Right renal pelvis (tissue), 4 donors: Measurements from ENCODE around the gene FBN1. TPM values are rescaled to one million over a fixed set of nuclear protein-coding genes. Genes with fewer than 3 reads are reported as not detected.

Source experiments
- DNase-seq, 4 donors: peaks; one replicate each; pipeline ENCODE4 v3.0.0-alpha.2; 2013; ENCODE audit warnings: low read depth in 4 of 4, low spot score in 3 of 4, missing footprints in 1 of 4
- polyA plus RNA-seq, 4 donors: library from polyadenylated mRNA; unstranded; fragments of 120-200 nt; gene quantifications; one replicate each; pipeline ENCODE4 v1.2.1, GENCODE V29; 2013; ENCODE audit not compliant: insufficient read length in 4 of 4

The FBN1 gene
- polyA plus RNA-seq, 4 donors, result 94.5 to 113 (median 109) TPM

DNA sequence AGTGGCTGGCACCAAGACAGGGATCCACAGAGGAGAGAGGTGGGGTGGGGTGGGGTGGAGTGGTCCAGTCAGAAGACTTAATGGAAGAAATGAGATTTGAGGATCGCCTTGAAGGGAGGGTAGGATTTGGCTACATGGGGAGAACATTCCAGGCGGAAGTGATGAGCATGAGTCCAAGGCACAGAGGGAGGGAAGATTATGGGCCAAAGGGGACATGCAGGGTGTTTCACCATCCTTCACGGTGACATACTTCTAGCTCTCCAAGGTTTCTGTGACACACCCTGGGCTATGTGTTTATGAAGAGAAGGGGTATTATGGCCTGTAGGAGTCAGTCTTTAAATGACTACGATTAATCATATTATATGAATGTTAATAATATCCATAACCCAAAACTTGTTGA lies 7.7 kb upstream of the FBN1 start:
- no peak for DNase-seq

DNA sequence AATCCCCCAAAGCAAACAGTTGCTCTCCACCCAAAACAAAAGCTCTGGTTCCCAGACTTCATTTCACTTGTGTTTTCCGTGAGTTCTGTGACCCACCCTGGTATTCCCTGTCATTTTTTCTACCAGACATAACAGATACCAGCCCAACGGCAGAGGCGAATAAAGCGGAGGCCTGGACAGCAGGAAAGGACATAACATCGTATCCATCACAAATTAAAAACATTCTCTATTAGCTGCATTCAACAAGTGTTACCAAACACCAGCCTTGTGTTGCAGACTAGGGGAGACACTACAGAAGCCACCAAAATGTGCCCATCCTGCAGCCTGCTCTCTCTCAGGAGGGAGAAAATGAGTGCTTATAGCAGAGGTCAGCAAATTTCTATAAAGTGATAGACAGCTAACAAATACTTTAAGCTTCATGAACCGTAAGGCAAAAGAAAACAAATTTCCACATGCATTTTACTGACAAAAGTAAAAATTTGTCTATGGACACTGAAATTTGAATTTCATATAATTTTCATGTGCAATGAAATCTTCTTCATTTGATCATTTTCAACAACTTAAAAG lies 7.1 kb upstream of the FBN1 start:
- no peak for DNase-seq

DNA sequence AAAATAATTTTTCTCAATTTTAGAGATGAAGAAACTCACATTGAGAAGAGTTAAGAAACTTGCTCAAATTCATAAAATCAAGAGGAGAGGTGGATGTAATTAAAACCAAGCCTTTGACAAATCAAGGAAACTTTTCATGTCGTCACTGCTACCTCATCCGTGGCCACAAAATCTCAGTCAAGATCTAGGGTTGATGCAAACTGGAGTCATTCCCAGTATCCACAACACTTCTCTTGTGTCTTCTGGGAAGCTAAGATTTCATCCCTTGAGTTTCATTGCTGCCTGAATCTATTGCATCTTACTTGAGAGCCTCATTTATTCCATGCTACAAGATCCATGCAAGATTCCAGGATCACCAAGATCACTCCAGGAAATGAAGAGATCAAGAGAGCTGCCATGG lies 5.4 kb upstream of the FBN1 start:
- no peak for DNase-seq

DNA sequence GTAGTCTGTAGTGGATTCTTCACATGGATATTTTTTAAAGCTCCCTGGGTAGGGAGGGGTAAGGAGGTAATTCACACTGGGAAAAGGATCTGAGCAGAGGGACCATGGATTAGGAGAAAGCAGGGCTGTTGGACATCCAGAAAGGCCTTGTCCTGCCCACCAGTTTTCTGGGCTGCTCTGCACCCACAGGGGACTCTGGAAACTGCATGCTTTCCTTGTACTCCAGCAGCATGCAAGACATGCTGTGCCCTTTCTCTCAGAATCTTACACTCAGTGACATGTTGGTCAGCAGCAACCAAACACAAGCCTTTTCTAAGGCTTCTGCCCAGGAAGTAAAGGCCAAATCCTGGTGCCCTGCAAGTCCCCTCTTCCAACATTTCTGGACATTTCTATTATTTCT lies 2.5 kb upstream of the FBN1 start:
- DNase-seq, result no peak

DNA sequence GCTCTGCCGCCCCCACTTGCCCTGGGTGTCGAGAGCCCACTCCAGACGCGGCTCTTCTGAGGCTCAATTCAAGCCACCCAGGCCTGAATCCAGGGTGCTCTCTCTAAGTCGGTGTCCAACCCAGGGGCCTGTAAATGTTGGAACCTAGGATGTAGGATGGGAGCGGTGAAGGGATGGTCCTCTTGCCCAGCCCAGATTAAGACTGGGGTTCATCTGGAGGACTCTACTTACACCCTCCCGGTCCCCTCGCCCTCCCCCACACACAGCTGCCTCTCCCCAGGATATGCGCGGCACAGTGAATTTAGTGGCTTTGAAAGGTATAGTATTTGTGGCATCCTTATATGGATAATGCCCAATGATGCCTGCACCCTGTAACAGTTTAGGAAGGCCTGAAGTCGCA lies 822 bp upstream of the FBN1 start:
- DNase-seq, result no peak

DNA sequence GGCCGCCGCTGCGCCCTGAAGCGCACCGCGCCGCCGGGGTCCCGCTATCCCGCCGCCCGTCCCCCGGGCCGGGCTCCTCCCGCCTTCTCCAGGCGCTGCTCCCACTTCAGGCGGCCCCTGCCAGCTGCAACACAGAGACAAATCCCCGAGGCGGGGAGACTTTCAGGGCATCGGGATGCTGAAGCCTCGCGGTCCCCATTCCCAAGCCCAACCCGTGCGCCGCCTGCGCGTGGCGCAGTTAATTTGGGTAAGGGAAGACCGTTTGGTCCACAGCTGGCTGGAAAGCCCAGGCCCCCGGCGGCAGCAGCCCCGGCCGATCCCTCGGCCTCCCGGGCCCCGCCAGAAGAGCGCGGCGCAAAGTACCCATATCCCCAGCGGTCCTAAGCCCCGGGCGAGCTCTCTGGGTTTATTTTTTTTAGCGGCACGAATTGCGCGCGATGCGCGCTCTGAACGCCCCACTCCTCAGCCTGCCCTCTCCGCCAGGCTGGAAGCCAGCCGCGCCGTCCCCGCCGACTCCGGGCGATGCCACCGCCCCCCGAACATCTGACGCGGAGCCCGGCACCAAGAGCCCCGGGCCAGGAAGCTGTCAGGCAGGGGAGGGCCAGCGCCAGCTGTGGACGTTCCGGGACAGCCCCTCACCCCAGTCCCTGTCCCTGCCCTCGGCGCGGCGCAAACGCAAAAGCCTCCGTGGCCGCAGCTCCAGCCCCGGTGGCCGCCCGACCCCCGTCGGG lies 517 bp downstream of the FBN1 start:
- peak in 2 of 4 donors; percentile 39 to 63 for DNase-seq

DNA sequence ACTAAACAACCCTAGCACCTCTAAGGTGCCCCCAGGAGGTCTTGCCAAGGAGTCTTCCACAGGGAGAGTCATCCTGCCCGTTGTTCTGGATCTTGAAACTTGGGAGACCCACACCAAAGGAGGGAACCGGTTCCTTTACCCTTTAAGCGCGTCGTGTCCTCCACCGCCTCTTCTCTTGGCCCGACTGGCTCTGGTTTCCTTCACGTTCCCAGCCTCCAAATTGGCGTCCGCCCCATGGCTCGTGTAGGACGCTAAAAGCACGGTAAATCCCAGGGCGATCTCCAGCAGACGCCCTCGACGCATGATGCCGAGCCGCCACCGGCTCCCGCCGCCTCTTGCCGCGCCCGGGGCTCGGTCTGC lies 1.1 kb downstream of the FBN1 start:
- no peak for DNase-seq

DNA sequence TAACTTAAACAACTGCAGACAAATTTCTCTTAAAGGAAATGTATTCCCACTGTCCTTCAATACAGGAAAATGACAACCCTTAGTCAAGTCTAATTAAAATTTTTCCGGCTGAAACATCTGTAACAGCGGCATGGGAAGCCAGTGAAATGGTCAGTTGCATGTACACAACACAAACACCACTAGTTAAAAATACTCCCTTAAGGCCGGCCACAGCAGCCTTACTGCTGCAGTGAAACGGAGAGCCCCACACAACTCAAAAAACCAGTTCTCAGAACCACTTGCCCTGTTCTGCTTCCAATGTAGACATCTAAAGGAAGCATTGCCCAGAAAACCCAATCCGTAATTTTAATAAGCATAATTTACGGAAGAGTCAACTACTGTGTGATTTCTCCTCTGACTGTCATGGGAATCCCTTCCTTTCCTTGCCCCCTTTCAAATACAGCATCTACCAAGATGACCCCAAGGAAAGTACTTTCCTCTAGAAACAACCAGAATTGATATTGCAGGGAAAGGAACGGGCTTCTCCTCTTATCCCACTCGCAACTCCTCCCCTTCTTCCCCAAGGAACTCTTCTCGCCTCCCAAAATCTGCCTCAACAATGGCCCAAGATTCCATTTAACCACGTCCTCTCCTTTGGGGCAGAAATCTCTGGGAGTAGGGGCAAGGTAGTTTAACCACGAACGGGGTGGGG lies 1.6 kb downstream of the FBN1 start:
- DNase-seq, result no peak

DNA sequence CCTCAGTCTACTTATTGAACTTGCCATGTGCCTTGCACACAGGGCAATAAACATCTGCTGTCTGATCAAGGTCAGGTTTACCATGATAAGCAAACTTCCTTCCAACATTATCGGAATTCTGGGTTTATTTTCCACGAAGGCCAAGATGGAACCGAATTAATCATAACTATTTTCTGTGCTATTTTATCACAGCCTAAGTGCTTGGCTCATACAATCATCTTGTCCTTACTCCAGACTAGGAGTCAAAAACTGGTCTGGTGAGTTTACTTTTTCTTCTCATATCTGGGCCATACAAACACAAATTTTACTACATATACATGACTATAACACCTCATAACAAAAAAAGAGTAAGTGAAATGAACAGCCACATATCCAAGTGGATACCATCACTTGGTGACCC lies 2.3 kb downstream of the FBN1 start:
- no peak for DNase-seq

DNA sequence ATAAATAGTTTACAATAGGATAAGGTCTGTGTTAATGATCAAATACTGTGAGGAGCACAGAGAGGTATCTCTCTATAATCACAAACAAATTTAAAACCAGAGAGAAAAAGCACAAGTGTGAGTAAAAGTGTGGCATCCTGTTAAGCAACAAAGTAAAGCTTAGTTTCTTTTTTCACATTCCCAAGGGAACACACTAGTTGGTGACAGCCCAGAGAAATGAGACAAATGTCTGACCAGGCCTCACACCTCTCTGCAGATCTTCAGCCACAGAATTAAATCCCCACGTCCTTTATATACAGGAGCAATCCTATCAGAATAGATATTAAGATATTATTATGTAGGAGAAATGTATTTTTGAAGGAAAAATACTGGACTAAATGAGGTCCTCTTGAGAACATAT lies 2.7 kb downstream of the FBN1 start:
- no peak for DNase-seq

DNA sequence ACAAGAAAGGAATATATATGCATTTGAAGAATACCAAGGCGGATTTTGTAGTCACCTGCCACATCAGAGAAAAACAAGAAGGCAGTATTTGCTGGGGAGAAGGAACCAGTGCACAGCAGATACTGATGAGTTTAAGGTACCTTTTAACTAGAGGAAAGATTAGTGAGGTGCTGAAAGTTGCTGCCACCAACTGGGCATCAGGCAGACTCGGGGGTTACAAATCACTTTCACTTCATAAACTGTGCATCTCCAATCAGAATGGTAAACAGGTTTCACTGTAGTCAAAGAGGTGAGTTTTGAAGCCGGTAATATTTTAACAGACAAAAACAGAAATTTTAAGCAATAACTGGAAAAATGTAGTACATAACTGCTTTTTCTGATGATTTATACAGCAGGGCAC lies 4.1 kb downstream of the FBN1 start:
- DNase-seq, result no peak

DNA sequence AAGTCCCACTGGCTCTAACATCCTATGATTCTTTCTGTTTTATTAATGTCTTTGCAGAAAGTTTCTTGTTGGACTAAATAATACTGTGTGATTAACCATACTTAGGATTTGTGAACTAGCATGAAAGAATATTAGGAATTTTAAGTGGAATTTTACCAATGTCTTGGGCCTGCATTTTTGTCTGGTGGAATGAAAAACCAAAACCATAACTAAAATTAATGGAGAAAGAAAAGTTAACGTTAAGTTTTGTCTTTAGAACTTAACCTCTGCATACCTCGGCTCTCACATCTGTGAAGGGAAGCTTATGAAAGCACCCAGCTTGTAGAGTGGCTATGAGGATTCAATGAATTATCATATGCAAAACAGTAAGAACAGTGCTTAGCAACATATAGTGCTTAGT lies 6.5 kb downstream of the FBN1 start:
- DNase-seq, result no peak

DNA sequence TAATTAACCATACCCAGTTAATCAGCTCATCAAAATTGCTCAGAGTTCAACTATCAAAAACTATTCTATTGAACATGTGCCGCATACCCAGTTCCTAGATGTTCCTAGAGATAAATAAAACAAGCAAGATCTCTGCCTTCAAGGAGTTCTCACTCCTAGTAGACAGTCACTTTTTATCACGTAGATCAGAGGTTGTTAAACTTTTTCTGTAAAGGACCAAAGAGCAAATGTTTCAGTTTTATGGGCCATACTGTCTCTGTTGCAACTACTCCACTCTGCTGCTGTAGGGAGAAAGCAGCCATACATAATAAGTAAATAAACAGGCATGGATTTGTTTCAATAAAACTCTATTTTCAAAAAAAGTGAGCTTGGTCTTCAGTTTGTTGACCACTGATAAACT lies 7.9 kb downstream of the FBN1 start:
- DNase-seq, result no peak

DNA sequence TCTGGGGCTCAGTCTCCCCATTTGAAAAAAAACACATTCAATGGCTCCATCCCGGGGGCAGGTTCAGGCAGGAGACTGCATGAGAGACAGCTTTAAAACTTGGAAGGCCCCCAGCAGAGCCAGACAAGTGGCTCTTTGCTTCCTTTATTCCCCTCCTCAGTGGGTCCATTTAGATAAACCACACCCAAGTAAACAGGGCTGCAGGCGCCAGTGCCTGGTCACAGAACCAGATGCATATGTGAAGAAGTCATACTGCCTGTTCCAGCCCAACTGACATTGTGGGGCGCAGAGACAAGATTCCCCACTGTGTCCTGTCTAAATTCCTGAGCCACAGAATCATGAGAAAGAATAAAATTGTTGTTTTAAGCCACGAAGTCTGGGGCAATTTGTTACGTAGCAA lies 9.0 kb downstream of the FBN1 start:
- DNase-seq, result no peak

DNA sequence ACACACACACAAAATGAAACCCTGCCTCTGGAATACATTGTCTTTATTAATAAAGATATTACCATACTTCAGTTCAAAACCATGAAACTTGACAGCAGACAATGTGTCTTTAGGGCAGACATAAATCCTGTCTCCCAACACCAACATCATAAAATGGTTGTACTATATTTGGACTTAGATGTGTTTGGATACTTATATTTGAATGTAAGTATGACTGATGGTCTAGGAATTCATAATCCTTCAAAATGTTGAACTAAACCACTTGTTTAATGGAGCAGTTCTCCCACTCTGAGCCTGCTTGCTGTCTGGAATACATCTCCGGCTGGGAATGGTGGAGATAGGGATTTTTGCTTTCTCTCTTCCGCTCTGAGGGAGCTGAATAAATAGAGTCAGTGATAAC lies 10.6 kb downstream of the FBN1 start:
- DNase-seq, result no peak

DNA sequence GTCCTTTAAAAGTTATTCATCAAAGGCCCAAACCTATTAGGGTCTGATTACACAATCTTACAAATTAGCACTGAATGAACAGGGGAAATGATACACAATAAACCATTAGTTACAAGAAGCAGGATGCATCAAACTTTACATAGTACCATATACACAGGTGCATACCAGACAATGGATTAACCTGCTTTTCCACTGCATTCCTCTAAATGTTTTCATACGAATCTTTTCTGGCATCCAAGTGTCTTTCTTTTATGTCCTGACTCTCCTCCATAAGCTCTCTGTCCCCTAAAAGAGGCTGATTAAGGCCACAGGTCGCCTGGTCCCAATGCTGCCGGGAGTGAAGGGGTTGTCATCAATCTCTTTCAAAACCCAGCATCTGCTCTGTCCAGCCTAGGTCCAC lies 11.4 kb downstream of the FBN1 start:
- no peak for DNase-seq

DNA sequence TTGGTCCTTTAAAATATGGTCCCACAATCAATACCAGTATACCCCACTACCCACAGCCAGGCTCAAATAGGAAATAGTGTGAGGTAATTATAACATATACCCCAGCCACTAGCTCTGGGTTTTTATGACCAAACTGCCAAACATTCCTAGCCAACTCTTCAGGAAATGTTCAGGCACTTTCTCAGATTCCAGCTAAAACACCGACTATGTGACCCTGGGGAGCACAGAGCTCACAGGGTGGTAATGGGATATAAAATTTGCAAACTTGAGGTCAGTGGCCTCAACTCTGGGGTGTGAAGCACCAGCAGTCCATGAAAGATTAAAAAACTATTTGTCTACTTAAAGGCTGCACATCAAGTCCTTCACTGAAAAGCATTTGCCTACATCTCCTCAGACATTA lies 12.9 kb downstream of the FBN1 start:
- DNase-seq, result no peak

DNA sequence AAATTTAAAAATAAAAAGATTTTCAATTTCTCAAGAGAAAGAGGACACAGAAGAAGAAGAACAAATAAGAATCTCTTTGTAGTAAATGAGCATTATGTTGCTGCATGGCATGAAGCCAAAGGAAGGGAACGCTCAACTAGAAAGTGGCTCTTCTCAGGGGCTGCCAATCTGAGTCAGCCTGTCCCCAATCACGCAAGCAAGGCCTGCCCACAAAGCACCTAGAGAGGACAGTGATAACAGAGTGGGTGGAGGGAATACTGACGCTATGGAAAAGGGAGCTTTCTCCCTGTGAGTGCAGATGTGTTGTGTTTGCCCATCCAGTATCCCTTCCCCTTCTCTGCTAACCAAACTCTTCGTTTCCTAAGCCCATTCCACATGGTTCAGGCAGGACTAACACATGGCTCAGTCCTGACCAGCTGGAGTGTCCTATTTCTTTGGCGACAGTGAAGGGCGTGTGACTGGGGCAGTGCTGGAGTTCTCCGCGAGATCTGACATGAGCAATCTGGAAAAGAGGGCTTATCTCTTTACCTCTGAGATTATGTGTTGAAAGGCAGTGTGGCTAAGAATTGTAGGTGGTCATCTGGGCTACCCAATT lies 14.2 kb downstream of the FBN1 start:
- DNase-seq, result no peak

DNA sequence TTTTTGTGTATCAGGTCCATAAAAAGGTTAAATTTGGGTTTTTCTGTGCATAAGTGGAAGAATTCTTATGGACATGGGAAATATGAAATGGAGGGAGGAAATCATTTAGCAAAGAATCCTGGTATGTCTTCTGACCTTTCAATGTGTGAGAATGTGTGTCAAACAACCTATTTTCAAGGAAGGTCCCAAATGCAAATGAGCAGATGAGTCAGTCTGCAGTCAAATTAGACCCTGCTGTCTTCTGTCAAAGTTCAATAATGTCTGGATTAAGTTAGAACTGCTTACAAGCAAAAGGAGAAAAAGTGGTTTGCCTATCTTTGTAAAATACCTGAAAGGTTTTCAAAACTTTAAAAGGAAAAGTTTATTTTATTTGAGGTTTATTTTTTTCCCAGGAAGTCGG lies 15.3 kb downstream of the FBN1 start:
- no peak for DNase-seq

DNA sequence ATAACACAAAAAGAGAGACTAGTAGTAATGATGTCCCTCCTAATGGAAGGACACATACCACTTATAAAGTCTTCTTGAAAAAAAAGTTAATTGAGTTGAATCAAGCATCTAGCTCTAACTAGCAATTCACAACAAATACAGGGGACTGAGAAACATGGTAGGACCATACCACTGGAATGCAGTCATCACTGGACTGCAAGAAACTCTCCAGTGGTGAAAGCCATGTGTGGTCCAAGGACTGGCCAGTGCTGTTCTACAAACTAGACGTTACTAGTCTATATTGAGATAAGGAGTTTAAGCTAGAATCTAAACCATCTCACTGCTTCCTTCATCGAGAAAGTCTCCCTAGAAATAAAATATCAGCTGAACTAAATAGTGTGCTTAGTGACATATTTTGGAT lies 16.7 kb downstream of the FBN1 start:
- DNase-seq, result no peak

DNA sequence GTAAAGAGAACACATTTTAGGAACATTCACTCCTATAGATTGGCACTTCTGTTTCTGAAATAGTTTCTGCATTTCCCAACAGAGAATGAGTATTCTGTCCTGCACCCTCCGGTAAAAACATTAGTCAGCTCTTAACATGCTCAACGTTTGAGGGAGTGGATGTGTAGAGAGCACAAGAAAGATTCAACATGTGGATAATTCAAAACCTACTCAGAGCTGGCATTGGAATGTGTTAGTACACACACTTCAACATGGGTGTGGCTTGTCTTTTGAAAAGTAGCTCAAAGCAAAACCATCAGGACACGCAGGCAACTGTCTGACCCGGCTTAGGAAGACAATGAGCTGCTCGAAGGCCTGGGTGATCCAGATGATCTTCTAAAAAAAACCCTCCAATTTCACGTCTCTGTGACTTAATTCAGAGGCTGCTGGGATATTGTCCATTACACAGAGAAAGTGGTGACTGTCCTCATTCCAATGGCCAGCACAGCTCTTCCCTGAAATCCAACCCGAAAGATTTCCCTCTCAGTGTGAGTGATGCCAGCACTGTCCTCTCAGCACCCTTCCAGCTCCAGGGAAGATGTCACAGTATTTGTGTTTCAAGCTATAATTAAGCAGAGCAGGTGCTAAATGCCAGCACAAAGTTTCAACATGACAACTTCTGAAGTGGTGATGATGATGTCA lies 18.1 kb downstream of the FBN1 start:
- no peak for DNase-seq
